Activated B cell treated with CpG ODN at 0.5 μM for 24 hours (primary cell): ENCODE data around the gene TMEM201. TPM values are rescaled to one million over a fixed set of nuclear protein-coding genes. Genes with fewer than 3 reads are reported as not detected.
A peak's percentile ranks its signal among the peaks of the same experiment; 100 is the strongest.

Source experiments
- ATAC-seq: fragments of 200-7000 bp; cut with Tn5 transposase; one replicate; pipeline ENCODE4 v1.10.0; 2021; ENCODE audit warnings: low read depth, mild to moderate bottlenecking, moderate library complexity
- CTCF ChIA-PET: fragments of 350-600 bp; sonication (Branson Sonifier 250); formaldehyde crosslinking; loops from one replicate; lab custom pipeline; 2021; ENCODE audit warnings: antibody characterized with exemption; lab: Charles Lee
- POLR2A ChIA-PET: fragments of 350-600 bp; sonication (Branson Sonifier 250); formaldehyde crosslinking; loops from one replicate; lab custom pipeline; 2021; ENCODE audit warnings: antibody characterized with exemption; lab: Charles Lee
- DNase-seq: peaks from one replicate; pipeline ENCODE4 v3.0.0; 2022
- H3K27ac Mint-ChIP-seq: one replicate; pipeline ENCODE4 v1.8.0; 2020; ENCODE audit warnings: mixed read lengths
- H3K27me3 Mint-ChIP-seq: one replicate; pipeline ENCODE4 v1.8.0; 2021; ENCODE audit warnings: mixed read lengths
- H3K36me3 Mint-ChIP-seq: one replicate; pipeline ENCODE4 v1.8.0; 2021; ENCODE audit warnings: low read depth, mixed read lengths
- H3K4me1 Mint-ChIP-seq: one replicate; pipeline ENCODE4 v1.8.0; 2021; ENCODE audit warnings: mixed read lengths
- H3K4me3 Mint-ChIP-seq: one replicate; pipeline ENCODE4 v1.8.0; 2020; ENCODE audit warnings: mild to moderate bottlenecking, mixed read lengths
- H3K9me3 Mint-ChIP-seq: one replicate; pipeline ENCODE4 v1.8.0; 2020; ENCODE audit warnings: mixed read lengths
- CTCF ChIP-seq: fragments of 200-600 bp; IDR thresholded peaks from one replicate; pipeline ENCODE4 v1.8.0; 2022; ENCODE audit warnings: antibody characterized with exemption, mild to moderate bottlenecking
- intact Hi-C: fragments of 100-400 bp; cut with micrococcal nuclease; formaldehyde crosslinking; loops from one replicate; pipeline ENCODE4 v1.15.1; 2024
- total RNA-seq: library from RNA; stranded (reverse); gene quantifications from 2 replicates; pipeline ENCODE4 v1.2.3, GENCODE V29; 2022

The TMEM201 gene
- total RNA-seq, 1 donor from 2014 or later, result 9.4 TPM

GRCh38 chr1:9648171-9648570, 59.5 kb downstream of the TMEM201 start:
- Mint-ChIP-seq H3K4me3 (no peak overlapping the region), H3K4me1 (peaks cover 44% of the 10 kb centered on the region), H3K27me3 (no peaks in the 10 kb centered on the region), H3K36me3 (peaks cover 9% of the 10 kb centered on the region), H3K27ac (no peak overlapping the region), H3K9me3 (no peaks in the 10 kb centered on the region)
- DNase-seq (no peak), ATAC-seq (no peak)
- TF ChIP-seq CTCF, result no peak
- POLR2A ChIA-PET, result interaction anchor here (0.6 to 13.1 kb wide), 3 partner anchors 18 to 47 kb away, joined by 3 to 699 read pairs (median 68); no protein-coding TSS in a partner anchor
- intact Hi-C loops, result no loop called here
- CTCF ChIA-PET, result no interaction called here

GRCh38 chr1:9649769-9650168, 61.1 kb downstream of the TMEM201 start:
- Mint-ChIP-seq H3K27ac (no peak overlapping the region), H3K4me3 (peak overlapping the region; percentile 28), H3K27me3 (no peaks in the 10 kb centered on the region), H3K9me3 (no peaks in the 10 kb centered on the region), H3K4me1 (peaks cover 45% of the 10 kb centered on the region), H3K36me3 (peaks cover 20% of the 10 kb centered on the region)
- ChIA-PET CTCF (interaction anchor here (0.7 to 7.3 kb wide), 2 partner anchors 16 to 21 kb away, joined by 3 to 125 read pairs; no protein-coding TSS in a partner anchor), POLR2A (interaction anchor here (7.0 to 13.1 kb wide), 2 partner anchors 19 to 38 kb away, joined by 126 to 699 read pairs; no protein-coding TSS in a partner anchor)
- intact Hi-C loops, result loop anchor here (10.0 kb wide), 1 partner anchor 225 kb away; no protein-coding TSS in a partner anchor
- no peak for TF ChIP-seq CTCF
- ATAC-seq (no peak), DNase-seq (no peak)

DNA sequence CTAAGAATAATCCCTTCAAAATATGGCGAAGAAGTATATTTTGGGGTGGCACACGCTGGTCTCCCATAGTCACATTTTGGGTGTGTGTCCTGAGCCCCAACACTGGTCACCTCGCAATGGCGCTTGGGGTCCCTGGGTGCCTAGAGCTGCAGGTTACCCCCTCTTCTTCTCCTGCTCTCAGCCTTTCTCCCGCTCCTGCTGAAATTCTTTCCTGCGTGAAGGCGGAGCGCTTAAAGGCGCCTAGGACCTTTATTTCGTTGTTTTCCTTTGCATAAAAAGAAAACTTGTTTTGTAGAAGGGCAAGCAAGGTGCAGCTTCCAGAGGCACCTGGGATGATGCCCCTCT, 62.5 kb downstream of the TMEM201 start:
- ChIA-PET POLR2A (interaction anchor here (0.7 to 13.1 kb wide), 11 partner anchors 7 to 70 kb away, joined by 3 to 699 read pairs (median 8); no protein-coding TSS in a partner anchor), CTCF (interaction anchor here (1.3 to 7.3 kb wide), 3 partner anchors 22 to 36 kb away, joined by 3 to 125 read pairs (median 5); no protein-coding TSS in a partner anchor)
- Mint-ChIP-seq H3K36me3 (peaks cover 24% of the 10 kb centered on the region), H3K27me3 (no peaks in the 10 kb centered on the region), H3K4me1 (peaks cover 50% of the 10 kb centered on the region), H3K9me3 (no peaks in the 10 kb centered on the region), H3K4me3 (peak overlapping the region; percentile 96), H3K27ac (peak overlapping the region; percentile 95)
- ATAC-seq (no peak), DNase-seq (no peak)
- intact Hi-C loops, result loop anchor here (10.0 kb wide), 1 partner anchor 226 kb away; no protein-coding TSS in a partner anchor
- TF ChIP-seq CTCF, result no peak

DNA sequence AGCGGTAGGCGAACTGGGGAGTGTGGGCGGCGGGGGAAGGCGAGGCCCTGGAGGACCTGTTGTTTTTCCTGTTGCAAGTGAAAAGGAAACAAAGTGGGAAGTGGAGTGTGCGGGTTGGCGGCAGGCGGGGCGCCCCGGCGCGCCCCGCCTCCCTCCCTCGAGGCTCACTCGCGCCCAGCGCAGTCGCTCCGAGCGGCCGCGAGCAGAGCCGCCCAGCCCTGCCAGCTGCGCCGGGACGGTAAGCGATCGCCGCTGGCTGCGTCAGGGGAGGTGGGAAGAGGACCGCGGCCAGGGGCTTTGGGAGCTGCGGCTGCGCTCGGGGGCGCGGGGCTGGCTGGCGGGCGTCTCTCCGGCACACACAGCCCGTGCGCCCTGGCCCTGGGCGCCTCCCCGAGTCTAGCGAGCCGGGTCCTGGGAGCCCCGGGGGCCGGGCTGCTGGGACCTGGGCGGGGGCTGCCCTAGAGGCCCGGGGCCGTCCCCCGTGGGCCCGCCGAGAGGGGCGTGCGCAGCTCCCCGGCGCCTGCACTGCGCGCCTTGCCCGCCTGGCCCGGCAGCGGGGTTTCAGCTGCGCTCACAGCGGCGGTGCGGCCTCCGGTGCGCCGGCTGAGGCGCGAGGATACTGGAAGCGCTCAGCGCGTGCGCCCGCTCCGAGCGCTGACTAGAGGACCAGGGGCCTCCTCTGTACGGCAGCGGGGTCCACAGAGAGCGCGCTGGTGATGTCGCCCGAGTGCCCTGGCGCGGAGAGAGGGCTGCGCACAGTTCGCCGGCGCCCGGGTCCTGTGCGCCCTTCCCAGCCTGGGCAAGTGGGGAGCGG, 63.1 kb downstream of the TMEM201 start, which contains the start of gene PIK3CD:
PIK3CD (plus strand) TSS at position 167 of the 814 bp plus-strand sequence. CDS start 58,725 bp downstream, outside the sequence.
- Mint-ChIP-seq H3K4me3 (peak within 1 kb of the TSS; percentile 96), H3K27ac (peak within 1 kb of the TSS; percentile 99), H3K4me1 (peaks cover 52% of the 10 kb centered on the region), H3K27me3 (no peaks in the 10 kb centered on the region), H3K9me3 (no peaks in the 10 kb centered on the region), H3K36me3 (peaks cover 25% of the 10 kb centered on the region)
- intact Hi-C loops, result loop anchor here (10.0 kb wide), 1 partner anchor 227 kb away; no protein-coding TSS in a partner anchor
- DNase-seq (peak; percentile 50), ATAC-seq (peak; percentile 11)
- POLR2A ChIA-PET, result interaction anchor here (0.6 to 13.1 kb wide), 21 partner anchors 8 to 780 kb away, joined by 3 to 699 read pairs (median 4); no protein-coding TSS in a partner anchor
- CTCF ChIA-PET, result interaction anchor here (0.6 to 7.3 kb wide), 5 partner anchors 23 to 70 kb away, joined by 3 to 125 read pairs (median 3); partner anchors contain the start of gene TMEM201
- no peak for TF ChIP-seq CTCF
